Endothelial cell of umbilical vein (primary cell): ENCODE data around the gene RASA1. TPM values are rescaled to one million over a fixed set of nuclear protein-coding genes. Genes with fewer than 3 reads are reported as not detected.
A peak's percentile ranks its signal among the peaks of the same experiment; 100 is the strongest.

Experiments used
- BruUV-seq: library from RNA; stranded (reverse); fragments of 400-500 nt; replicated peaks from 2 replicates; lab custom pipeline; 2021; lab: Mats Ljungman, UMichigan
- CTCF ChIA-PET: fragments of 300-600, 350-600 bp; sonication (Branson Sonifier 250); formaldehyde crosslinking; loops from one replicate; lab custom pipeline; 2021; ENCODE audit warnings: antibody characterized with exemption, inconsistent platforms; lab: Charles Lee
- POLR2A ChIA-PET: fragments of 300-600, 350-600 bp; sonication (Branson Sonifier 250); formaldehyde crosslinking; loops from one replicate; lab custom pipeline; 2021; ENCODE audit warnings: antibody characterized with exemption, inconsistent platforms; lab: Charles Lee
- DNase-seq: peaks from one replicate; pipeline ENCODE4 v3.0.0-alpha.2; 2011; ENCODE audit warnings: low read depth, low spot score
- FAIRE-seq: peaks from 2 replicates; lab custom pipeline; 2011; peaks lifted over from hg19 to GRCh38; lab: Jason Lieb, UNC
- H2AFZ ChIP-seq: 2 replicates; pipeline ENCODE4 v1.6.0; 2012; ENCODE audit warnings: low read depth, low read length, control low read depth, inconsistent platforms
- H3K27ac ChIP-seq: 2 replicates; pipeline ENCODE4 v1.5.1; 2011; ENCODE audit warnings: low read depth, mild to moderate bottlenecking, control low read depth, low read length, moderate library complexity; ENCODE audit not compliant: insufficient read depth
- H3K27me3 ChIP-seq, 2 experiments: 2 replicates each; pipeline versions ENCODE4 v1.6.0 to v1.6.1; 2011; ENCODE audit warnings: low read length in 2 of 2, mixed read lengths in 1 of 2; ENCODE audit not compliant: control insufficient read depth in 2 of 2, insufficient read depth in 2 of 2
- H3K36me3 ChIP-seq, 2 experiments: 2 replicates in 1 of 2; 3 replicates in 1 of 2; pipeline ENCODE4 v1.5.1; 2011; ENCODE audit warnings: low read length in 2 of 2, mild to moderate bottlenecking in 1 of 2, moderate library complexity in 1 of 2; ENCODE audit not compliant: control insufficient read depth in 2 of 2, insufficient read depth in 2 of 2; ENCODE audit errors: extremely low read depth in 1 of 2
- H3K4me1 ChIP-seq: 3 replicates; pipeline ENCODE4 v1.5.1; 2011; ENCODE audit warnings: mild to moderate bottlenecking, low read length; ENCODE audit not compliant: control insufficient read depth, insufficient read depth; ENCODE audit errors: extremely low read depth
- H3K4me2 ChIP-seq: 2 replicates; pipeline ENCODE4 v1.6.1; 2011; ENCODE audit warnings: low read length, control low read depth, mixed read lengths; ENCODE audit not compliant: insufficient read depth
- H3K4me3 ChIP-seq, 3 experiments: fragments of 200-600 bp in 1 of 3; sonication (generic), shearing (Covaris generic) in 1 of 3; replicated peaks in 1 of 3; 2 replicates each; pipeline ENCODE4 v1.5.1; 2011 to 2016; ENCODE audit warnings: control low read depth in 3 of 3, low read length in 3 of 3, mild to moderate bottlenecking in 2 of 3, inconsistent platforms in 1 of 3, low read depth in 1 of 3, moderate library complexity in 1 of 3; ENCODE audit not compliant: insufficient read depth in 1 of 3
- H3K79me2 ChIP-seq: 2 replicates; pipeline ENCODE4 v1.6.0; 2012; ENCODE audit warnings: low read length, inconsistent platforms; ENCODE audit not compliant: control insufficient read depth, insufficient read depth
- H3K9ac ChIP-seq: replicated peaks from 2 replicates; pipeline ENCODE3; 2011; ENCODE audit warnings: low read length, control low read depth; ENCODE audit not compliant: insufficient read depth; ENCODE audit errors: extremely low read depth
- H3K9me1 ChIP-seq: replicated peaks from 3 replicates; pipeline ENCODE4 v1.6.0; 2011; ENCODE audit warnings: mild to moderate bottlenecking, low read length; ENCODE audit not compliant: control insufficient read depth, insufficient read depth; ENCODE audit errors: extremely low read depth
- H3K9me3 ChIP-seq: replicated peaks from 2 replicates; pipeline ENCODE4 v1.5.1; 2012; ENCODE audit warnings: low read length, inconsistent platforms; ENCODE audit not compliant: control insufficient read depth, insufficient read depth
- H4K20me1 ChIP-seq: replicated peaks from 2 replicates; pipeline ENCODE3; 2011; ENCODE audit warnings: mild to moderate bottlenecking, low read length; ENCODE audit not compliant: control insufficient read depth, insufficient read depth; ENCODE audit errors: extremely low read depth
- EZH2 ChIP-seq: IDR thresholded peaks from 2 replicates; pipeline ENCODE4 v1.6.1; 2012; ENCODE audit warnings: borderline replicate concordance, low read depth, mild to moderate bottlenecking, moderate library complexity, low read length, inconsistent platforms; ENCODE audit not compliant: severe bottlenecking
- FOS ChIP-seq: IDR thresholded peaks from 2 replicates; pipeline ENCODE4 v1.6.1; 2011; ENCODE audit warnings: mild to moderate bottlenecking, low read length, moderate library complexity, borderline replicate concordance; ENCODE audit not compliant: insufficient read depth
- GATA2 ChIP-seq: IDR thresholded peaks from 2 replicates; pipeline ENCODE4 v1.7.0; 2011; ENCODE audit warnings: low read depth, mild to moderate bottlenecking, moderate library complexity, mixed read lengths, low read length; ENCODE audit not compliant: insufficient read length, insufficient read depth
- JUN ChIP-seq: IDR thresholded peaks from 2 replicates; pipeline ENCODE4 v1.6.1; 2011; ENCODE audit warnings: borderline replicate concordance, low read depth; ENCODE audit not compliant: insufficient read length, insufficient read depth
- MYC ChIP-seq: IDR thresholded peaks from one replicate; pipeline ENCODE4 v1.6.1; 2011; ENCODE audit warnings: mild to moderate bottlenecking, low read depth, low read length
- POLR2A ChIP-seq: IDR thresholded peaks from 2 replicates; pipeline ENCODE4 v1.6.1; 2012; ENCODE audit warnings: low read depth, mild to moderate bottlenecking, control low read depth, low read length
- POLR2AphosphoS5 ChIP-seq: IDR thresholded peaks from 2 replicates; pipeline ENCODE4 v1.6.1; 2012; ENCODE audit warnings: low read depth, mild to moderate bottlenecking, control low read depth, low read length, moderate library complexity; ENCODE audit not compliant: insufficient read depth
- dilution Hi-C: fragments of 300-500 bp; cut with MboI; formaldehyde crosslinking; loops from one replicate; pipeline ENCODE4 v1.15.0; 2019; ENCODE audit warnings: low sequenced_read_pairs; ENCODE audit not compliant: extremely low pct_ligation_motif_present
- intact Hi-C: fragments of 100-400 bp; cut with micrococcal nuclease; formaldehyde crosslinking; loops from one replicate; pipeline ENCODE4 v1.10.0; 2022
- polyA plus RNA-seq, 4 experiments: library from polyadenylated mRNA; depleted of rRNA in 3 of 4; stranded (reverse) in 3 of 4; unstranded in 1 of 4; fragments of >200 nt; gene quantifications; 2 replicates each; pipeline versions ENCODE4 v1.2.1 to v1.2.3, GENCODE V29; 2011 to 2012; ENCODE audit warnings: missing spikeins in 1 of 4
- total RNA-seq: library from RNA; stranded (reverse); gene quantifications from 2 replicates; pipeline ENCODE4 v1.2.3, GENCODE V29; 2021
- TF ChIP-seq, protein P1 (sequence below), 2 donors: IDR thresholded peaks; 1 replicate in 1 of 2; 2 replicates in 1 of 2; pipeline ENCODE4 v1.5.1; 2011; ENCODE audit warnings: low read length in 2 of 2, mild to moderate bottlenecking in 2 of 2, moderate library complexity in 2 of 2, control low read depth in 1 of 2, inconsistent platforms in 1 of 2, low read depth in 1 of 2; ENCODE audit not compliant: insufficient read depth in 1 of 2; ENCODE audit errors: extremely low read depth in 1 of 2
- TF ChIP-seq, protein P2 (sequence below): IDR thresholded peaks from 2 replicates; pipeline ENCODE4 v1.6.1; 2011; ENCODE audit not compliant: insufficient read depth, insufficient read length

The RASA1 gene
- total and polyA plus RNA-seq, 2 donors (not counting 3 experiments of a cell fraction or from before 2014, with no cell fraction given), result 23.1 to 42.0 TPM

GRCh38 chr5:87413343-87413645 is 145.6 kb downstream of the RASA1 start:
- Histone ChIP-seq H3K4me1 (peaks cover 18% of the 10 kb centered on the region), H3K9me1 (no peaks in the 10 kb centered on the region), H3K27me3 (no peaks in the 10 kb centered on the region), H3K4me3 (peak overlapping the region in 2 of 3 experiments; percentile 8 to 61), H3K36me3 (peaks cover 2 to 4% of the 10 kb centered on the region in 2 experiments), H4K20me1 (peaks cover 3% of the 10 kb centered on the region), H3K4me2 (peak overlapping the region; percentile 76), H3K79me2 (peaks cover 37% of the 10 kb centered on the region), H2AFZ (peak overlapping the region; percentile 98), H3K9me3 (no peaks in the 10 kb centered on the region), H3K27ac (peak overlapping the region; percentile 56), H3K9ac (peak overlapping the region; percentile 61)
- dilution Hi-C loops (no loop called here), intact Hi-C loops (loop anchor here (2.0 to 5.0 kb wide), 5 partner anchors 291 to 1472 kb away; partner anchors contain the start of gene COX7C)
- CTCF ChIA-PET, result interaction anchor here (0.9 to 4.2 kb wide), 4 partner anchors 8 to 1278 kb away, joined by 3 to 33 read pairs (median 7); no protein-coding TSS in a partner anchor
- FAIRE-seq (no peak), DNase-seq (no peak)
- no TSS peak for BruUV-seq
- no peak for TF ChIP-seq EZH2
- TF ChIP-seq MYC, result no peak
- TF ChIP-seq, protein P1, sequence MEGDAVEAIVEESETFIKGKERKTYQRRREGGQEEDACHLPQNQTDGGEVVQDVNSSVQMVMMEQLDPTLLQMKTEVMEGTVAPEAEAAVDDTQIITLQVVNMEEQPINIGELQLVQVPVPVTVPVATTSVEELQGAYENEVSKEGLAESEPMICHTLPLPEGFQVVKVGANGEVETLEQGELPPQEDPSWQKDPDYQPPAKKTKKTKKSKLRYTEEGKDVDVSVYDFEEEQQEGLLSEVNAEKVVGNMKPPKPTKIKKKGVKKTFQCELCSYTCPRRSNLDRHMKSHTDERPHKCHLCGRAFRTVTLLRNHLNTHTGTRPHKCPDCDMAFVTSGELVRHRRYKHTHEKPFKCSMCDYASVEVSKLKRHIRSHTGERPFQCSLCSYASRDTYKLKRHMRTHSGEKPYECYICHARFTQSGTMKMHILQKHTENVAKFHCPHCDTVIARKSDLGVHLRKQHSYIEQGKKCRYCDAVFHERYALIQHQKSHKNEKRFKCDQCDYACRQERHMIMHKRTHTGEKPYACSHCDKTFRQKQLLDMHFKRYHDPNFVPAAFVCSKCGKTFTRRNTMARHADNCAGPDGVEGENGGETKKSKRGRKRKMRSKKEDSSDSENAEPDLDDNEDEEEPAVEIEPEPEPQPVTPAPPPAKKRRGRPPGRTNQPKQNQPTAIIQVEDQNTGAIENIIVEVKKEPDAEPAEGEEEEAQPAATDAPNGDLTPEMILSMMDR (IDR thresholded peaks at IDR 0.05; ENCODE audit: extremely low read depth in 1 of 2, insufficient read depth in 1 of 2, low read depth in 1 of 2, low read length in 2 of 2), result no peak
- TF ChIP-seq, protein P2, sequence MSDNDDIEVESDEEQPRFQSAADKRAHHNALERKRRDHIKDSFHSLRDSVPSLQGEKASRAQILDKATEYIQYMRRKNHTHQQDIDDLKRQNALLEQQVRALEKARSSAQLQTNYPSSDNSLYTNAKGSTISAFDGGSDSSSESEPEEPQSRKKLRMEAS, result no peak
- TF ChIP-seq POLR2A, result no peak
- no peak for TF ChIP-seq POLR2AphosphoS5
- TF ChIP-seq GATA2, result no peak
- TF ChIP-seq FOS, result no peak
- no peak for TF ChIP-seq JUN
- POLR2A ChIA-PET, result interaction anchor here (1.2 kb wide), 1 partner anchor 11 kb away, joined by 3 read pairs; no protein-coding TSS in a partner anchor
